Neural cell (in vitro differentiated cells): Measurements from ENCODE around the gene DSCAM. TPM values are rescaled to one million over a fixed set of nuclear protein-coding genes. Genes with fewer than 3 reads are reported as not detected.

Experiments
- H2AFZ ChIP-seq: fragments of 200-600, 300-800 bp; sonication (generic), shearing (Covaris generic); 2 replicates; pipeline ENCODE4 v1.6.0; 2014; ENCODE audit warnings: low read depth, mild to moderate bottlenecking, antibody characterized with exemption, low read length, moderate library complexity
- H3F3A ChIP-seq: fragments of 200-600 bp; shearing (Covaris generic); 2 replicates; pipeline ENCODE4 v1.6.1; 2016; ENCODE audit warnings: mild to moderate bottlenecking, moderate library complexity, mixed read lengths, antibody characterized with exemption, low read length; ENCODE audit not compliant: insufficient read depth, poor library complexity, severe bottlenecking
- H3K27ac ChIP-seq: fragments of 200-600, 300-800 bp; sonication (generic), shearing (Covaris generic); 2 replicates; pipeline ENCODE4 v1.5.1; 2014; ENCODE audit warnings: mild to moderate bottlenecking, low read length, moderate library complexity
- H3K27me3 ChIP-seq: fragments of 300-800, 200-600 bp; sonication (generic), shearing (Covaris generic); 2 replicates; pipeline ENCODE4 v1.6.0; 2014; ENCODE audit warnings: mild to moderate bottlenecking, low read depth, low read length, moderate library complexity; ENCODE audit not compliant: insufficient read depth
- H3K36me3 ChIP-seq: fragments of 300-800, 200-600 bp; sonication (generic), shearing (Covaris generic); 2 replicates; pipeline ENCODE4 v1.5.1; 2014; ENCODE audit warnings: mild to moderate bottlenecking, antibody characterized with exemption, low read length, moderate library complexity; ENCODE audit not compliant: insufficient read depth
- H3K4me2 ChIP-seq: fragments of 300-800, 200-600 bp; sonication (generic), shearing (Covaris generic); 2 replicates; pipeline ENCODE4 v1.6.0; 2014; ENCODE audit warnings: mild to moderate bottlenecking, low read length
- H3K4me3 ChIP-seq: fragments of 300-800, 200-600 bp; sonication (generic), shearing (Covaris generic); 2 replicates; pipeline ENCODE4 v1.5.1; 2014; ENCODE audit warnings: mild to moderate bottlenecking, low read length, moderate library complexity
- H3K79me2 ChIP-seq: fragments of 200-600 bp; shearing (Covaris generic); replicated peaks from 2 replicates; pipeline ENCODE4 v1.6.0; 2014; ENCODE audit warnings: mild to moderate bottlenecking, low read length, moderate library complexity; ENCODE audit not compliant: insufficient read depth
- H3K9ac ChIP-seq: fragments of 300-800, 200-600 bp; sonication (generic), shearing (Covaris generic); 2 replicates; pipeline ENCODE4 v1.6.1; 2016; ENCODE audit warnings: mild to moderate bottlenecking, low read length, mixed read lengths
- H3K9me2 ChIP-seq: fragments of 200-600 bp; shearing (Covaris generic); 2 replicates; pipeline ENCODE4 v1.6.1; 2016; ENCODE audit warnings: mild to moderate bottlenecking, low read length, mixed read lengths; ENCODE audit not compliant: insufficient read depth
- H3K9me3 ChIP-seq: fragments of 200-600, 300-800 bp; sonication (generic), shearing (Covaris generic); 2 replicates; pipeline ENCODE4 v1.6.1; 2016; ENCODE audit warnings: mild to moderate bottlenecking, mixed run types, low read length, moderate library complexity, mixed read lengths
- H4K20me1 ChIP-seq: fragments of 200-600 bp; shearing (Covaris generic); 2 replicates; pipeline ENCODE4 v1.6.1; 2016; ENCODE audit warnings: mild to moderate bottlenecking, mixed run types; ENCODE audit not compliant: insufficient read depth
- CTCF ChIP-seq: fragments of 450-650 bp; IDR thresholded peaks from 2 replicates; pipeline ENCODE4 v1.5.1; 2014; ENCODE audit warnings: antibody characterized with exemption, mild to moderate bottlenecking, moderate library complexity; ENCODE audit not compliant: poor library complexity, severe bottlenecking
- EP300 ChIP-seq: fragments of 450-650 bp; conservative IDR thresholded peaks from 2 replicates; pipeline ENCODE4 v1.6.1; 2014; ENCODE audit warnings: antibody characterized with exemption, mild to moderate bottlenecking, moderate library complexity; ENCODE audit not compliant: poor library complexity, severe bottlenecking
- EZH2 ChIP-seq: fragments of 200-600, 300-800 bp; shearing (Covaris generic), sonication (generic); IDR thresholded peaks from 2 replicates; pipeline ENCODE4 v1.6.1; 2014; ENCODE audit warnings: antibody characterized with exemption, low read length, borderline replicate concordance, mild to moderate bottlenecking; ENCODE audit not compliant: insufficient read depth, poor library complexity, severe bottlenecking
- MXI1 ChIP-seq: fragments of 450-650 bp; conservative IDR thresholded peaks from 2 replicates; pipeline ENCODE4 v1.6.1; 2014; ENCODE audit warnings: antibody characterized with exemption, mild to moderate bottlenecking; ENCODE audit not compliant: poor library complexity, severe bottlenecking
- POLR2AphosphoS5 ChIP-seq: IDR thresholded peaks from 2 replicates; pipeline ENCODE4 v1.6.1; 2012
- REST ChIP-seq: IDR thresholded peaks from 2 replicates; pipeline ENCODE4 v1.6.1; 2012; ENCODE audit warnings: borderline replicate concordance
- SMC3 ChIP-seq: fragments of 450-650 bp; conservative IDR thresholded peaks from 2 replicates; pipeline ENCODE4 v1.6.1; 2014; ENCODE audit warnings: antibody characterized with exemption, mild to moderate bottlenecking, moderate library complexity; ENCODE audit not compliant: poor library complexity
- polyA plus RNA-seq: library from polyadenylated mRNA; depleted of rRNA; stranded (reverse); fragments of >200 nt; gene quantifications from 2 replicates; pipeline ENCODE4 v1.2.3, GENCODE V29; 2014

The DSCAM gene
- polyA plus RNA-seq, 1 donor from 2014 or later: 5.3 TPM

GRCh38 chr21:40052276-40052675, 794.7 kb downstream of the DSCAM start:
- TF ChIP-seq REST (no peak), POLR2AphosphoS5 (no peak), MXI1 (no peak), EP300 (no peak), CTCF (no peak), EZH2 (no peak), SMC3 (no peak)
- Histone ChIP-seq H3K4me2 (no peak overlapping the region), H3K9me2 (no peaks in the 10 kb centered on the region), H3K79me2 (no peaks in the 10 kb centered on the region), H2AFZ (no peak overlapping the region), H3K27ac (no peak overlapping the region), H3K4me3 (no peak overlapping the region), H3K36me3 (no peaks in the 10 kb centered on the region), H4K20me1 (no peaks in the 10 kb centered on the region), H3F3A (no peaks in the 10 kb centered on the region), H3K9ac (no peak overlapping the region), H3K9me3 (no peaks in the 10 kb centered on the region), H3K27me3 (no peaks in the 10 kb centered on the region)

DNA sequence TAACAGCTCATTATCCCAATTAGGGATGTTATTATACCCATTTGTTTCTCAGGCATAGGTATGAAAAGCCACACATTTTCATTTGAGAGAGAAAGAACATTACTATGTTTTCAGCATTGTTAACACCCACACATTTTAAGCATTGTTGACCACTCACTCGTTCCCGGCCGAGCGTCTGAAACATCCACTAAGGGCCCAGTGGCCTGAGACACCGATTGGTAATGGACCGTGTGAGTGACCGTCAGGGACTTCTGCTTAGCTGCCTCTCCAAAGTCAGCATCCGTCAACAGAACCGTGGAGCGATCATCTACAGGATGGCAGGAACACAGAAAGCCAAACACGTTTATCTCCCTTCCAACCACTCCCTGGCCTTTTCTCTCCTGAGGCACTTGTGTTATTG, 795.2 kb downstream of the DSCAM start:
- TF ChIP-seq CTCF (no peak), REST (no peak)
- Histone ChIP-seq H3F3A (no peaks in the 10 kb centered on the region), H3K79me2 (no peaks in the 10 kb centered on the region), H3K9me2 (no peaks in the 10 kb centered on the region), H3K36me3 (no peaks in the 10 kb centered on the region), H3K4me2 (no peak overlapping the region), H3K9me3 (no peaks in the 10 kb centered on the region), H3K27me3 (no peaks in the 10 kb centered on the region), H4K20me1 (no peaks in the 10 kb centered on the region), H3K27ac (no peak overlapping the region), H2AFZ (no peak overlapping the region), H3K4me3 (no peak overlapping the region), H3K9ac (no peak overlapping the region)
